H1 (cell line): ENCODE data around the gene NUBPL. TPM values are rescaled to one million over a fixed set of nuclear protein-coding genes. Genes with fewer than 3 reads are reported as not detected.

Experiments
- CTCF ChIA-PET: fragments of 300-600 bp; sonication (Branson Sonifier 250); formaldehyde crosslinking; loops from one replicate; lab custom pipeline; 2021; ENCODE audit not compliant: partially characterized antibody; lab: Charles Lee
- POLR2A ChIA-PET: fragments of 300-600 bp; sonication (Branson Sonifier 250); formaldehyde crosslinking; loops from one replicate; lab custom pipeline; 2021; ENCODE audit warnings: inconsistent platforms; ENCODE audit not compliant: partially characterized antibody; lab: Charles Lee
- DNase-seq, 2 experiments: peaks; one replicate each; pipeline versions ENCODE4 v3.0.0 to v3.0.0-alpha.2; 2010 to 2022; ENCODE audit warnings: low spot score in 2 of 2, low read depth in 1 of 2, mixed read lengths in 1 of 2
- FAIRE-seq: peaks from 2 replicates; lab custom pipeline; 2011; peaks lifted over from hg19 to GRCh38; lab: Jason Lieb, UNC
- H2AFZ ChIP-seq: 2 replicates; pipeline ENCODE4 v1.8.1; 2012; ENCODE audit warnings: low read length, inconsistent platforms
- H2AK5ac ChIP-seq: 2 replicates; pipeline ENCODE4 v1.6.1; 2013; ENCODE audit warnings: low read depth, low read length
- H2BK120ac ChIP-seq: replicated peaks from 2 replicates; pipeline ENCODE3; 2013; ENCODE audit warnings: low read depth, low read length, inconsistent platforms
- H2BK12ac ChIP-seq: 2 replicates; pipeline ENCODE4 v1.6.1; 2013; ENCODE audit warnings: low read depth, low read length
- H2BK15ac ChIP-seq: 2 replicates; pipeline ENCODE4 v1.6.1; 2013; ENCODE audit warnings: low read length
- H2BK20ac ChIP-seq: 2 replicates; pipeline ENCODE4 v1.6.1; 2013; ENCODE audit warnings: low read length
- H2BK5ac ChIP-seq: 2 replicates; pipeline ENCODE4 v1.6.1; 2013; ENCODE audit warnings: low read depth, low read length
- H3K14ac ChIP-seq: 2 replicates; pipeline ENCODE4 v1.6.1; 2013; ENCODE audit warnings: inconsistent platforms; ENCODE audit not compliant: insufficient read length
- H3K18ac ChIP-seq: 2 replicates; pipeline ENCODE4 v1.6.1; 2013; ENCODE audit warnings: low read length; ENCODE audit errors: extremely low read depth
- H3K23ac ChIP-seq: 2 replicates; pipeline ENCODE4 v1.6.1; 2013; ENCODE audit warnings: inconsistent platforms; ENCODE audit not compliant: insufficient read length
- H3K23me2 ChIP-seq: 2 replicates; pipeline ENCODE4 v1.6.1; 2013; ENCODE audit warnings: low read depth, low read length
- H3K27ac ChIP-seq: 2 replicates; pipeline ENCODE4 v1.6.1; 2011; ENCODE audit warnings: low read depth, low read length, inconsistent platforms
- H3K27me3 ChIP-seq, 4 experiments: replicated peaks in 1 of 4; 1 replicate in 1 of 4; 2 replicates in 3 of 4; pipeline versions ENCODE4 v1.6.1 to v1.8.1; 2011 to 2013; ENCODE audit warnings: low read length in 3 of 4, mild to moderate bottlenecking in 3 of 4, inconsistent platforms in 2 of 4, mixed read lengths in 2 of 4, moderate library complexity in 1 of 4; ENCODE audit not compliant: control insufficient read depth in 3 of 4, insufficient read depth in 3 of 4; ENCODE audit errors: extremely low read depth in 1 of 4
- H3K36me3 ChIP-seq, 4 experiments: 2 replicates each; pipeline versions ENCODE4 v1.6.1 to v1.8.1; 2011 to 2013; ENCODE audit warnings: mild to moderate bottlenecking in 4 of 4, low read length in 3 of 4, moderate library complexity in 2 of 4, control low read depth in 1 of 4, inconsistent platforms in 1 of 4; ENCODE audit not compliant: insufficient read depth in 4 of 4, control insufficient read depth in 2 of 4
- H3K4ac ChIP-seq: replicated peaks from 2 replicates; pipeline ENCODE3; 2013; ENCODE audit warnings: low read length, low read depth, mixed read lengths, inconsistent platforms; ENCODE audit not compliant: insufficient read length
- H3K4me1 ChIP-seq, 4 experiments: replicated peaks in 1 of 4; 1 replicate in 1 of 4; 2 replicates in 3 of 4; pipeline versions ENCODE4 v1.6.1 to v1.8.1; 2011 to 2013; ENCODE audit warnings: low read length in 3 of 4, inconsistent platforms in 2 of 4, mixed read lengths in 1 of 4; ENCODE audit not compliant: insufficient read depth in 4 of 4, control insufficient read depth in 3 of 4
- H3K4me2 ChIP-seq, 2 experiments: 2 replicates each; pipeline versions ENCODE4 v1.6.1 to v1.8.1; 2011 to 2013; ENCODE audit warnings: low read depth in 2 of 2, low read length in 2 of 2, control low read depth in 1 of 2, inconsistent platforms in 1 of 2, mild to moderate bottlenecking in 1 of 2; ENCODE audit not compliant: insufficient read depth in 1 of 2
- H3K4me3 ChIP-seq, 4 experiments: fragments of 200-600, 300-600 bp in 1 of 4; sonication (generic), shearing (Covaris generic), sonication (Bioruptor Twin) in 1 of 4; 2 replicates each; pipeline versions ENCODE4 v1.5.1 to v1.8.1; 2011 to 2016; ENCODE audit warnings: low read length in 4 of 4, low read depth in 3 of 4, control low read depth in 2 of 4, inconsistent platforms in 2 of 4, mild to moderate bottlenecking in 2 of 4, mixed read lengths in 1 of 4, moderate library complexity in 1 of 4; ENCODE audit not compliant: insufficient read depth in 2 of 4; ENCODE audit errors: extremely low read depth in 1 of 4
- H3K56ac ChIP-seq: replicated peaks from 2 replicates; pipeline ENCODE3; 2013; ENCODE audit warnings: low read depth, mild to moderate bottlenecking, mixed read lengths, low read length, inconsistent platforms; ENCODE audit not compliant: insufficient read length
- H3K79me1 ChIP-seq: 2 replicates; pipeline ENCODE4 v1.6.1; 2013; ENCODE audit warnings: low read depth, low read length, control low read depth
- H3K79me2 ChIP-seq, 2 experiments: 2 replicates each; pipeline versions ENCODE4 v1.6.1 to v1.8.1; 2012 to 2013; ENCODE audit warnings: low read length in 2 of 2, mild to moderate bottlenecking in 2 of 2, inconsistent platforms in 1 of 2; ENCODE audit not compliant: insufficient read depth in 2 of 2, control insufficient read depth in 1 of 2
- H3K9ac ChIP-seq, 4 experiments: replicated peaks in 1 of 4; 1 replicate in 1 of 4; 2 replicates in 3 of 4; pipeline versions ENCODE4 v1.6.1 to v1.8.1; 2011 to 2013; ENCODE audit warnings: low read depth in 3 of 4, low read length in 3 of 4, control low read depth in 2 of 4, mild to moderate bottlenecking in 2 of 4, moderate library complexity in 2 of 4, inconsistent platforms in 1 of 4; ENCODE audit errors: extremely low read depth in 1 of 4
- H3K9me3 ChIP-seq, 2 experiments: 2 replicates each; pipeline versions ENCODE4 v1.6.1 to v1.8.1; 2012 to 2013; ENCODE audit warnings: mild to moderate bottlenecking in 2 of 2, moderate library complexity in 2 of 2, control low read depth in 1 of 2, inconsistent platforms in 1 of 2, low read depth in 1 of 2, low read length in 1 of 2, mixed read lengths in 1 of 2; ENCODE audit not compliant: insufficient read depth in 2 of 2
- H4K20me1 ChIP-seq, 2 experiments: replicated peaks in 1 of 2; 2 replicates each; pipeline versions ENCODE3 to v1.8.1; 2011 to 2013; ENCODE audit warnings: inconsistent platforms in 2 of 2, low read length in 2 of 2, mild to moderate bottlenecking in 1 of 2; ENCODE audit not compliant: insufficient read depth in 2 of 2, control insufficient read depth in 1 of 2
- H4K5ac ChIP-seq: 2 replicates; pipeline ENCODE4 v1.6.1; 2013; ENCODE audit warnings: low read length, low read depth, mixed read lengths, inconsistent platforms; ENCODE audit not compliant: insufficient read length
- H4K8ac ChIP-seq: 2 replicates; pipeline ENCODE4 v1.8.0; 2013; ENCODE audit warnings: mild to moderate bottlenecking, moderate library complexity, low read length, inconsistent platforms; ENCODE audit not compliant: insufficient read depth; ENCODE audit errors: extremely low read depth
- H4K91ac ChIP-seq: replicated peaks from 2 replicates; pipeline ENCODE3; 2013; ENCODE audit warnings: low read length, mixed read lengths, inconsistent platforms; ENCODE audit not compliant: insufficient read length
- JUN ChIP-seq: IDR thresholded peaks from 2 replicates; pipeline ENCODE4 v1.6.1; 2011; ENCODE audit warnings: low read depth, mild to moderate bottlenecking, improper control_type of control experiment, low read length
- WGBS, 2 experiments: shearing (Covaris generic) in 1 of 2; methylation state at CpG; one replicate each; pipeline versions ENCODE4 v1.1.6 to v1.1.7; 2013 to 2015; ENCODE audit warnings: low lambda C conversion rate in 2 of 2, mixed read lengths in 2 of 2, inconsistent platforms in 1 of 2, low coverage in 1 of 2, missing lambda C conversion rate in 1 of 2; ENCODE audit not compliant: insufficient replicate concordance in 2 of 2, insufficient coverage in 1 of 2, insufficient read length in 1 of 2; ENCODE audit errors: extremely low coverage in 1 of 2, missing lambda C conversion rate in 1 of 2; 5-methylcytosine and 5-hydroxymethylcytosine counted together
- polyA plus RNA-seq, 7 experiments: library from polyadenylated mRNA; depleted of rRNA in 3 of 7; stranded (reverse) in 5 of 7; unstranded in 2 of 7; fragments of >200 nt in 5 of 7; fragments of 200-250 nt in 2 of 7; gene quantifications; 1 replicate in 5 of 7; 2 replicates in 1 of 7; 4 replicates in 1 of 7; pipeline versions ENCODE4 v1.2.1 to v1.2.3, GENCODE V29; 2011 to 2013; ENCODE audit warnings: missing spikeins in 2 of 7, mixed read lengths in 2 of 7
- total RNA-seq: library from RNA; stranded (reverse); fragmentation: NEBNext Ultra II Directional; extraction: Animal tissue kit (Norgen Biotek cat#: 25700); gene quantifications from 2 replicates; pipeline ENCODE4 v1.2.1, GENCODE V29; 2021

Gene NUBPL
- total and polyA plus RNA-seq, 2 of the 8 experiments (the other 6 are each of a cell fraction or from before 2014, with no cell fraction given): 1.6 to 6.8 TPM

DNA sequence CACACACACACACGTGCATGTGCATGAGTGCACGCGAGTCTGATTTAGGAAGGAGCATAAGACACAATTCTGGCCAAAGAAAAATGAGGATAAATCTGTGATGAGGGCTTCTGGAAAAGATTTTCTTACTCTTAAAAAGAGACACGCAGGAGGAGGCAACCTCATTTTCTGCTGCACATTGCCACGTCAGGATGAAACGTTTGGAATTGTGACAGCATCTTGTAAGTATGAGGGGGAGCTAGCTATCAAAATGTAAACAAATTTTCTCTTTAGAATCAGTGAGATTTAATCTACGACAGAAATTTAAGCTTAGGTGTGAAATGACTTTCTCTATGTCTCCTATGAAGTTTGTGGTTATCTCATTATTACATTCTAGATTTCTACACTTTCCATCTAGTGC lies 31.1 kb upstream of the NUBPL start:
- Histone ChIP-seq H3K4me3 (no peak overlapping the region), H2BK120ac (no peak overlapping the region), H3K27me3 (no peaks in the 10 kb centered on the region), H3K36me3 (no peaks in the 10 kb centered on the region), H3K4ac (no peak overlapping the region), H2BK12ac (no peak overlapping the region), H2AFZ (0 out of 2 replicates have a peak overlapping the region, but pooled peaks have one; percentile 45), H3K4me2 (no peak overlapping the region), H3K18ac (no peak overlapping the region), H3K9ac (no peak overlapping the region), H3K9me3 (peaks cover 0 to 9% of the 10 kb centered on the region in 2 experiments; a peak in 3 of 4 replicates), H3K79me1 (no peaks in the 10 kb centered on the region), H3K27ac (no peak overlapping the region), H3K79me2 (no peaks in the 10 kb centered on the region)
- DNase-seq (no peak), FAIRE-seq (no peak)
- POLR2A ChIA-PET: interaction anchor here (0.5 kb wide), 1 partner anchor 111 kb away, joined by 3 read pairs; no protein-coding TSS in a partner anchor
- TF ChIP-seq JUN: no peak
- TF ChIP-seq, all 59 proteins: peak for 0
- Histone ChIP-seq H2AK5ac (no peak overlapping the region), H4K8ac (no peak overlapping the region), H4K20me1 (no peaks in the 10 kb centered on the region), H4K5ac (no peak overlapping the region), H3K23me2 (no peaks in the 10 kb centered on the region), H3K4me1 (no peaks in the 10 kb centered on the region), H4K91ac (no peak overlapping the region), H3K14ac (no peak overlapping the region), H3K23ac (no peak overlapping the region), H2BK20ac (no peak overlapping the region), H2BK5ac (no peak overlapping the region), H2BK15ac (no peak overlapping the region), H3K56ac (no peak overlapping the region)
- 80% methylated on average over 7 of the region's 7 CpGs; no CpG with 5 or more reads in 1 of the 2 experiments for WGBS, 2 experiments
- CTCF ChIA-PET: no interaction called here
